DOHH2 (cell line): ENCODE data around the gene ZDHHC19.

Source experiments
- CTCF ChIP-seq: fragments of 200-600 bp; sonication (generic); IDR thresholded peaks from one replicate; pipeline ENCODE4 v1.5.1; 2014; ENCODE audit warnings: antibody characterized with exemption, mild to moderate bottlenecking, low read depth, low read length; ENCODE audit not compliant: poor library complexity, severe bottlenecking
- EZH2phosphoT487 ChIP-seq: fragments of 200-600 bp; sonication (generic); IDR thresholded peaks from 2 replicates; pipeline ENCODE4 v1.6.1; 2017; ENCODE audit warnings: borderline replicate concordance, mild to moderate bottlenecking, antibody characterized with exemption, low read length, moderate library complexity, mixed read lengths

DNA sequence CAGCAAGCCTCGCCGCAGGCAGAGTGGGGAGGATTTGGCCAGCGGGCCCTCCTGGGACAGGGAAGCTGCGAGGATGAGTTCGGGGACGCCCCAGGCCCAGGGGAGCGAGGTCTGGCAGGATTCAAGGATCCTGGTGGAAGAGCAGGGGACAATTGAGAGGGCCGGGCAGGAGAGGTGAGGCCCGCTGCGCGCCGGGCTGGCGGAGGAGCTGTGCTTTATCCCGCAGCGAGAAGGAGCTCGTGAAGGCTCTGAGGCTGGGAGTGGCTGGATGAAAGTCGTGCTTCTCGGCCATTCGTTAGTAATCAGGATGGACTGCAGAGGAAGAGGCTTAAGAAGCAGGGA, 8.7 kb upstream of the ZDHHC19 start:
- TF ChIP-seq CTCF (no peak), EZH2phosphoT487 (no peak)
